IPS-11a (cell line): Measurements from ENCODE around the gene AIPL1.

ENCODE experiments used
- H3K4me3 ChIP-seq: one replicate; pipeline ENCODE4 v1.5.1; 2013; ENCODE audit warnings: low read depth, low read length, control low read depth

The AIPL1 gene

DNA sequence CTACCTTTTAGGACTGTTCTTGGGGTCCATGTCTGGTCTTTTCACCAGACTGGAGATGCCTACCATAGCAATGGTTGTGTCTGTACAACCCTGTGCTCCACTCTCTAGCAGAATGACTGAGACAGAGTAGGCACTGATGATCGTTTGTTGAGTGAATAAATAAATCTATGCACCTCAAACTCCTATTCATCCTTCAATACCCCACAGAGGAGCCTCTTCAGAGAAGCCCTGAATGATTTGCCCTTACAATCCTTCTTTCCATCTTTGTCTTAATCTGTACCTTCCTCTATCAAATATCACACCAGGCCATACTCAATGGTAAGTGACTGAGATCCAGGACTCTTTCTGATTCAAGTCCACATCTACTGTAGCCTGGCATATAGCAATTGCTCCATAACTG is 32.6 kb upstream of the AIPL1 start:
- no peak overlapping the region for H3K4me3 ChIP-seq

DNA sequence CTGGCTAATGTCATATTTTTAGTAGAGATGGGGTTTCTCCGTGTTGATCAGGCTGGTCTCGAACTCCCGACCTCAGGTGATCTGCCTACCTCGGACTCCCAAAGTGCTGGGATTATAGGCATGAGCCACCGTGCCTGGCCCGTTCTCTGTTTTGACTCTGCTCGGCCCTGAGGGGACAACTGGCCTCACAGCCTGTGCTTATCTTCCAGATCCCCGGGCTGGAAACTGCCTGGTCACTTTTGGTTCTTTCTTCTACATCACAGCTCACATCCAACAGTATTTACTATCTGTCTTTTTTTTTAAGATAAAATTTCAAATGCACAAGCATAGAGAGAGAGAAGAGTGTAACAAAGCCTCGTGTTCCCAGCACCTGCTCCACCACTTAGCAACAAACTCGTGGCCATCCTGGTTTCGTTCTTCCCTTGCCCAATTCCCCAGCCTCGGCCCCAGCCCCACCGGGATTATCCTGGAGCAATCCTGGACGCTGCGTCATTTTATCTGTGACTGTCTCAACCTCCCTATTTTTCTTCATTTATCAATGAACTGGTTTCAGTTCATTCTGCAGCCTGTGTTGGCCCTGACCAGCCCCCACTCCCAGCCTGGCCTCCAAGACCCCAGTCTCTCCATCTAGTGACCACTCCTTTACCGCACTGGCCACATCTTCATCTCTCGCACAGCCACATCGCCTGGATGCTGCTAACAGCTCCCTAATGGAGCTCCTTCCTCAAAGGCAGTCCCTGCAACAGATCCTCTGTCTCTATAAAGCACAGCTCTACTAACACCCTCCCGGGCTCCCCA is 30.5 kb upstream of the AIPL1 start:
- H3K4me3 ChIP-seq = no peak overlapping the region

DNA sequence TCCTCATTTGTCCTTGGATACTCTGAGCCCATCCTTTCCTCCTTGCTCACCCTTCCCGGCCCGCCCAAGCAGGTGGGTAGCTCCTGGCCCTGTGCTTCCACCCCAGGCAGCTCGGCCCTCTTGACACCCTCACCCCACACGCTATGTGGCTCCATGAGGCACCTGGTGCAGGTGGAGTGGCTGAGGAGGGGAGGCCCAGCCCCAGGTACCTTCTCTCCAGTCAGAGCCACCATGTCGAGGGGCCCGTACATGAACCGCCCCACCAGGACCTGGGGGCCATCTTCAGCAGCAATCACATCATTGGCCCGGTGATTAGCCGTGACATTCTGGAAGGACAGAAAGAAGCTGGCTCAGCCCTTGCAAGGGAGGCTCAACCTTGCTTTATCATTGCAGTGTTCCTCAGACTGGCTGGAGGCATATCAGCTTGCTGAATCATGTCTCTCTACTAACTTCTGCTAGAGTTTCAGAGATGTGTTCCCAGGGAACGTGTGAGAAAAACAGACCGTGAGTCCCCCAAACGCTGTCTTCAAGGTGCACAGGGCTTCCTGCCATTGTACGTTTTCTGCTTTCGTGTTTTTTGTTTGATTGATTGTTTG is 29.6 kb upstream of the AIPL1 start:
- H3K4me3 ChIP-seq = no peak overlapping the region

DNA sequence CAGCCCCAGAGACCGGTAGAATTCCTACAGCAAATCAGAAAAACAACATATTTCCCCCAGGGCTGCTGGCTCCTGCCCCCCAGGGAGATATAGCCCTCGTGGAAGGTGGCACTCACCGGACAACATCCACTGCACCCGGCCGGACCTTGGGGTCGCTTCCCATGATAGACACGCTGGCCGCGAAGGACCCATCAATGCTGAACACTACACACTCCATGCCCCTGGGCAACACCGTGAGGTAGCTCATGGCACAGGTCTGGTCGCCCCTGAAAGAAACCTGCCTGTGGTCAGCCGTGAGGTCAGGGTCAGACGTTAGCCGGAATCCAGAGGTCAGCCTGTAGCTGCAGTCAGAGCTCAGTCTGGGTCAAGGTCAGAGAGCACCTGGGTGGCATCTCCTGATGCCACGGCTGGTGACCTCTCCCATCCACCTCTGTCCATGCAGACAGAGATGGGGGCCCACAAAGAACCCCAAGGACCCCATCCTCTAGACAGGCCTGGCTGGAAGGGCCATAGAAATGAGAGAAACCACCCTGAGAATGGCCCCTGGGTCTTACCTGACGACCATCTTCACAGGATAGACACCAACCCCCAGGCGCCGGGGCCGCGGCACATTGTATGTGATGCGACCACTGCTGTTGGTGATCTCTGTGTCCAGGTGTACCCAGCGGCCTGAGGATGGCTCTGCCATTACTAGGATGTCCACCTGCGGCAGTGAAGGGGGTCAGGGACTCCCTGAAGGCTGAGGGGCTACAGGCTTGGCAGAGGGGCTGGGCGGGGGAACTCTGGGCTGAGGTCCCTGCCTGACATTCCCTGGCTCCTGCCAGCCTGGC is 28.9 kb upstream of the AIPL1 start:
- no peak overlapping the region for H3K4me3 ChIP-seq

DNA sequence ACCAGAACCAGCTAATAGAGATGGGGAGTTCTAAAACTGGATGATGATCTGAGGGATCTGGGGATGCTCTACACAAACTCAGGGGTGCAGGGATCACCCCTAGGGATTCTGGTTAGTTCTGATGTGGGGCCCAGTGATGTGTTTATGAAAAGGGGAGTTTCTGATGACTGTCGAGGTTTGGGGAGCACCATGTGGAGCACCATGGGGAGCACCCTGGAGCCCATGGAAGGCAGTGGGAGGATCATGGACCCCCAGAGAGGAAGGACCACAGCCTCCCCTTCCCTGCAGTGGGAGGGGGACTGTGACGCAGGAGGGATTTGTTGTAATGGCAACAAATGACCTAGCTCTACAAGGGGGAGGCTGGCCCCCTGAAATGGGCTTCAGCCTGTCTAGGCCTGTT is 27.8 kb upstream of the AIPL1 start:
- H3K4me3 ChIP-seq = no peak overlapping the region

DNA sequence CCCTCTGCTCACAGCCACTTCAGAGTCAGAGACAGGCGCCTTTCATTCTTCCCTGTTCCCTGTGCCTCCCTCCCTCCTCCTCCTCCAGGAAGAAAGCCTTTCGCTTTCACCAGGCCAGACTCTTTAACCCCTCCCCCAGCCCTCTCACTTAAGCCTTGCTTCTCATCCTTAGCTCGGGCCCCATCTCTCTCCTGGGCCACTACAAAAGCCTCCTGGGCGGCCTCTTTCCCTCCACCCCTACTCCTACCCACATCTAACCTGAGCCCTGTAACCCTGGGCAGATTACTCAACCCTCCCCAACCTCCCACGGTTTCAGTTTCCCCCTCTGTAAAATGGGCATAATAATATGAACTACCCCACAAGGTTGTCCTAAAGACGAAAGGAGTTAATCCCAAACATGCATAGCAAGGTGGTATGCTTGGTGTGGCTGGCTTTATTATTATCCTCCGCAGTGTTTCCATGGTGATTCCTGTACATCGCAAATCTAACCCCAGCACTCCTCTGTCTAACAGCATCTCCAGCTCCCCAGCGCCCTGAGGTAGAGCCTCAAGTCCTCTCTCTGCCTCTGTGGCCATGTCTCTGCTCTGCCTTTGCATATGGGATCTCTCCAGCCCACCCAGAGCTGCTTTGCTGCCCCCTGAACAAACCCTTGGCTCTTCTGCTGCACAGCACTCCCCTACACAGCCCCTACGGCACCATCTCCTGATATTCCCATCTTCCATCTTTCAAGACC is 27.0 kb upstream of the AIPL1 start:
- H3K4me3 ChIP-seq = no peak overlapping the region

DNA sequence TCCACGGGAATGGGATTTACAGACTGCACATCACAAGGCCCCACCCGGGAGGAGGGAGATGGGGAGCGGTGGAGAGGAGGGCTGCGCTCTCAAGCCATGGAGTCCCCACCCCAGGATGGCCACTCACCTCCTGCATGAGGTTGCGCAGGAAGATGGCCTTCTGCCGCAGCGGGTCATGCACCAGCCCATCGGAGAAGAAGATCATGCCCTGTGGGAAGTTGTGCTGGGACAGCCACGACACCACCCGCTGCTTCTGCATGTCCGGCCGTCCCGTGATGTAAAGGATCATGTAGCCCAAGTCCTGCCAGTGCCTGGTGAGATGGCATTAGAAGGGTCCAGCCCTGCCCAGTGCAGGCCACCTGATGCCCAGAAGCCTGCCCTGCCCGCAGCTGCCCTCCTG is 26.3 kb upstream of the AIPL1 start:
- H3K4me3 ChIP-seq = no peak overlapping the region

DNA sequence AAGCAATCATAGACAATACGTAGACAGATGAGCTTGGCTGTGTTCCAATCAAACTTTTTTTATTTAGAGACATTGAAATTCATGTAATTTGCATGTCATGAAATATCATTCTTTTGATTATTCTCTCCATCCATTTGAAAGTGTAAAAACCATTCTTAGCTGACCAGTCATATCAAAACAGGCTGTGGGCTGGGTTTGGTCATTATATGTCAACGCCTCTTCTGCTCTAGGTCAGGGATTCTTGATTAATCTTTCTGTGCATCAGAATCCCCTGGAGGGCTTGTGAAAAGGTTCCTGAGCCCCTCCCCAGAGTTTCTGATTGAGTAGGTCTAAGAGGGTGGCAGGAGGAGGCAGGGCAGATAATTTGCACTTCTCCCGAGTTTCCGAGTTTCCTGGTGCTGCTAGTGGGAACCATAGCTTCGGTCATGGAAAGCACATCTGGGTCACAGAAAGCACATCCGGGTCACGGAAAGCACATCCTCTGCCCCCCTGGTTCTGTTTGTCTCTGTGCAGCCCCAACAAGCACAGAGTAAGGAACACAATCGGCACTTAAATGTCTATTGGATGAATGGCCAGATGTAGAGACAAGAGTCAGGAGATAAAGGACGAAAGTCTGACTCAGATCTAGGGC is 25.7 kb upstream of the AIPL1 start:
- H3K4me3 ChIP-seq = no peak overlapping the region

DNA sequence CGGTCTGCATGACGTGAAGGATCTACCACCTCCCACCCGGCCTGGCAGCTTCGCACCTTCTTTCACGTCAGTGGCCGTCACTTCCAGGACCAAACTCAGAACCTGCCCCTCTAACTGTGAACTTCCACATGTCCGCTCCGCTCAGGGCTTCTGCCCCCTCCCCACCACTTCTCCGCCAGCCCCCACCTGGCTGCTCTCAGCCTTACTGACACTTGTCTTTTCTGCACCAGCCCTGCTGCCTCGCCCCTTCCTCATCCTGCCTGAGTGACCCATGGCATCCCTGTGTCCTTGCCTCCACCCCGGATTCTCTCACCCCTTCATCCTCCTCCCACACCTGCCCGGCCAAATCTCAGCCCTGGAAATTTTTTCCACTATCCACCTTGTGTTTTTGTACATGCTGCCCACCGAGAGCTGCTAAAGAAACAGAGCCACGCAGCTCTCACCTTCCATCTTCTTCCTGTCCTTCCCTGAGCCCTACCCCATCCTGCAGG is 23.6 kb upstream of the AIPL1 start:
- H3K4me3 ChIP-seq = no peak overlapping the region

DNA sequence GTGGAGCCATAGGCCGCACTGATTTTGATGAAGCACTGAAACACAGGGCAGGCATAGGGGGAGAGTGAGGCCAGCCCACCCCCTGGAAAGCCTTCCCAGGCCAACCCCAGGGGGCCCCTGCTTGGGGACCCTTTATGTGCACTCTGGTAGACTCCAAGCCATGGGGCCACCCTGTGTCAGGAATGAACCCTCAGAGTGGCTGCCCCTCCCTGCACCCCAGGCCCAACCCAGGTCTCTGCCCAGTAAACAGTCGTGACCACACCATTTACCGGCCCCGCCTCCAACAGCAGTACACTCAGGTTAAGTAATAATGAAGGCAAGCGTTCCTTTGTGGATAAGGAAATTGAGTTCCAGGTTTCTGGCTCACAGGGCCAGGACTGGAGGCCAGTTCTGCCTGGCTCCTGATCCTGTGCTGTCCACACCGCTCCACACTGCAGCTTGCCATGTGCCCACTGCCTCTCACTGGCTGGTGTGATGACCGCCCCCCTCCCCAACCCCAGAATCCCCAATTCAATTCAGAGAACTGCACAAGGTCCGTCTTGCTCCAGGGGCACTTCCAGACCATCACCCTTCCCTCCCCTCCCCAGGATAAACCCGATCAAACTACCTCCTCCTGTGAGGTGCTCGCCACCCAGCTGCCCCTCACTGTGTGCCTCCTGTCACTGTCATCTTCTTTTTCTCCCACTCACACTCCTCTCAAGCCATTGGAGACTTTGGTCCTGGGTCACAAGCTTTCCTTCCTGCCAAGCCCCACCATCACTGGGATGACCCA is 23.0 kb upstream of the AIPL1 start:
- no peak overlapping the region for H3K4me3 ChIP-seq

DNA sequence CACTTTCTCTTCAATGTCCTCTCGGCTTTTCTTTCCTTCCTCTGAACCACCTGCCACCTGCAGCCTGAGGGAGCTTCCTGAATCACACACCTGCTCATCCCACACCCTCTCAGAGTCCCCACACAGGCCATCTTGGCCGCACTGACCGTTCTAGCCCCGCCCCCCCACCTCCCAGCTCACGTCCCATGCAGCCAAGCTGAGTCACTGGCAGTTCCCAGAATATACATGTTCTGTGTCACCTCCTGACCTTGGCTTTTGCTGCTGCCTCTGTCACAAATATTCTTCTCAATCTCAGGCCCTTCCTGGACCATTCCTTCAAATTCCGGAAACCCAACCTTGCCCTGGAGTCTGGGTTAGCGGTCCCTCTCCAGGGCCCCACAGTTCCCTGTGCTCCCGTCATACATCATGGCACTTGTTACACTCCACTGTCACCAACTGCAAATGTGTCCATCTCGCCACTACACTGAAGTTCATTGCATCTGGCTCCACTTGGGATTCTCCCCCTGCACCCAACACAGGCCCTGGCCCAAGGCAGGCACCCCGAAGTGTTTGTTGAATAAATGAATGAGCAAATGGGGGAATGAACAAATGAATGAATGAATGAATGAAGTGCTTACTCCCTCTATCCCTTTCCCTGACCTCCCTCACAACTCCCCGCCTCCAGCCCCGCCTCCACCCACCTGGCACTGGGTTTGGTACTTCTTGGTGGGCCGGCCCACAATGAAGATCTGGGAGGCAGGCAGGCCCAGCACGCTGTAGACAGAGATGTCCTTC is 22.2 kb upstream of the AIPL1 start:
- H3K4me3 ChIP-seq = no peak overlapping the region

DNA sequence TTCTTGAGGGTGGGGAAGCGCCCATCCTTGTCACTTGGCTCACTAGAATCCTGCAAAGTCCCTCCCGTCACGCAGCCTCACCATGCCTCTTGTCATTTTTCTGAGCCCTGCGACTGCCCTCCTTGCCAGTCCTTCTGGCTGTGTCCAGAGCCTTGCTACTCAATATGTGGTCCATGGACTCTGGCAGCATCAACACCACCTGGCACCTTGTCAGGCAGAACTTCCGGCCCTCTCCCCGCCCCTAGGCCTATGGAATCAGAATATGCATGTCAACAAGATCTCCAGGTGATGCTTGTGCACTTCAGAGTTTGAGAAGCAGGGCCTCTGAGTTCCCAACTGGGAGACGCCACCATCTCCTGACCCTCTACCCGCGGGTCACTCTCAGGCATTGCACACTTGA is 21.4 kb upstream of the AIPL1 start:
- H3K4me3 ChIP-seq = no peak overlapping the region

DNA sequence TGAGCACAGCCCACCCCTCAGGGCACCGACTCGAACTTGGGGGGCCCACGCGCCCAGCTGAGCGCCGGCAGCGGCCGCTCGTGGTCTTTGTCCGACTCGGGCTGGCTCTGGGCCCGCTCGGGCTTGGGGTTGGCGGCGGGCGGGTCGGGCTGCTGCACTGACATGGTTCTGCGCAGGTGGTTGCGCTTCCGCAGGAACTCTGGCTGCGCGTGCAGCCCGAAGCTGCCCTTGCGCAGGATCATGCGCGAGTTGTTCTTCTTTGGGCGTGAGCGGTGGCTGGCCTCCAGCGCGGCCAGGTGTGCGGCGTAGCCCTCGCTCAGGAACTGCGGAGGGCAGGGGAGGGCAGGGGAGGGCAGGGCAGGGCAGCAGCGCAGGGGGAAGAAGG is 20.4 kb upstream of the AIPL1 start:
- H3K4me3 ChIP-seq = peak overlapping the region; percentile 28

DNA sequence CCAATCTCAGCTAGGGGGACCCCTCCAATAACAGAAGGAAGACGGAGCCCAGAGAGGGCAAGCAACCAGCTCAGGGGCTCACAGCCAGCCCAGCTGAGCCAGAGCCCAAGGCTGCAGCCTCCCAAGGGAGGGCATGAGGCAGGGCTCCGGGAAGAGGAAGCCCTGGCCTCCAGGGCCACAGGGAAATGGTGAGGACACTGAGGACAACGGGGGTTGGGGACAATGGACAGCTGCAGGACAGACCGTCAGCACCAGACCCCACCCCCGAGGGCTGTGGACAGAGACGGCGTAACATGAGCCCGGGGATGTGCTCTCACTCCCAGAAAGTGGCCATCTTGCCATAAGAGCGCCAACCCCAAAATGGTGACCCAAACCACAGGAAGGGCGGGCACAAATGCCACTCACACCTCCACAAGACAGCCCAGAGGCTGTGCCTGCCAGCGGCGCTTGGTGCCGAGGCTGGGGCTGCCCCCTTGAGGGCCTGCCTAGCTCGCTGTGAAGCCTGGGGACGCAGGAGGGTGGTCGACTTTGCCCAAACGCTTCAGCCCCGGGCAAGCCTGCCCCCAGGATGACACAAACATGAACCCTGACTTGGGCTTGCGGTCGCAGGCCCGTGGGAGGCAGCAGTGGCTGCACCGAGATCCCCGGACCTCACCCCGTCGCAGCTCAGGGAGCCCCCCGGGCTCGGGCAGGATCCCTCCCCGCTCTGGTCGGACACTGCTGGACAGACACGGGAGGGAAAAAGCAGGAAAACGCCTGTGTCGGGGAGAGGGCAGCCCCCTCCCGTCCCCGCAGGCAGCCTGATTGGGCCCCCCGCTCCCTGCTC is 19.8 kb upstream of the AIPL1 start:
- peak overlapping the region; percentile 28 for H3K4me3 ChIP-seq

DNA sequence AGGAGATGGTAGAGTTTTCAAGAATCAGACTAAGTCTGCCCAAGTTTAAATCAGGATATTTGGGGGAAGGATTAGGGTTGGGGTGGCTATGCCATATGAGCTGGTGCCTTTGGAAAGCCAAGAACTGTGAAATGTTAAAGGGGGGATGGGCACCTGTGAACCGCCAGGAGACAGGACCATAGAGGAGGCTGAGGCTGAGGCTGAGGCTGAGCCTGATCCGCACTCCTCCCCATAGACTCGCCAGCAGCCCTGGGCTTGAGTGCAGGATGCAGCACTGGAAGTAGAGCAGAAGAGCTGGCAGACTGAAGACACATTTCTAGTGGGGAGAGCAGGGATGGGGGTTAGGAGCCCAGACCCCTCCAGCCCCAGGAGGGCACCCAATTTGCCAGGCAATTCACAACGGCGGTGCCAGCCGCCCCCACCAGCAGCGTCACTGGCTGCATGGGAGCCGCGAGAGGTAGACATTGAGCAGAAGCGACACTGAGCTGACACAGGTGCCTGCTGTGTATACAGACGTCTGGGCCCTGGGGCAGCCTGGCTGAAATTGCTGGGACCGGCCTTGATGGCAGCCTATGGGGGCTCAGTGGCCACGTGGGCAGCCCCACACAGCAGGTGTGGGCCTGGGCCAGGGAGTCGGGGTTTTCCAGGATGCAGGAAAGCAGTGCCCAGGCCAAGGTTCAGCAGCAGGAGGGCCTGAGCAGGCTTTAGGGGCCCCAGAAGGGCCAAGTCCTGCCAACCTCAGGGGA is 18.5 kb upstream of the AIPL1 start:
- no peak overlapping the region for H3K4me3 ChIP-seq

DNA sequence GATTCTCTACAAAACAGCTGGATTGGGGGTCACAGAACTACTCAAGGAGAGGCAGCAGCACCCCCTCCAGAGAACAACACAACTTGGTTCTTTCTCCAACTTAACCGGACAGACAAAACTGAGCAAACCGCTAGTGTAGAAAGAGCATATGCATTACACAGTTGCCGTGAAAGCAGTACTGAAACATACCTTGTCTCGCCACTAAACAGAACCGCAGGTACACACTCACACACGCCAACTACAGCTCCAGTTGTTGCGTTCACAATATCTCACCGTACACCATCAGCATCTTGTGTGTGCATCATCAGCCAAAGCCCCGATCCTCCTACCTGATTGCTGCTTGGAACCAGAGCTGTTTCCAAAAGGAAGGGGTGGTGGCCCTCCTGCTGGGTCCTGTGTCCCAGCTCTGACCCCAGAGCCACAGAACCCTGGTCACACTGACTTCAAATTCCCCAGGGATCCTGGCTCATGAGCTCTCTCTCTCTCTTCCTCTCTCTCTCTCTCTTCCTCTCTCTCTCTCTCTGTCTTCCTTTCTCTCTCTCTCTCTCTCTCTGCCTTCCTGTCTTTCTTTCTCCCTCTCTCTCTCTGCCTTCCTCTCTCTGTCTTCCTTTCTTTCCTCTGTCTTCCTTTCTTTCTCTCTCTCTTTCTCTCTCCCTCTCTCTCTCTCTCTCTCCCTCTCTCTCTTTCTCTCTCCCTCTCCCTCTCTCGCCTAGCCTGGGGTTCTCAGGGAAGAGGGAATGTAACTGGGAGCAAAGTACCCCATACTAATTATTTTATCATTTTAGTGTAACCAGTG is 17.7 kb upstream of the AIPL1 start:
- no peak overlapping the region for H3K4me3 ChIP-seq
